Activated CD4-positive, CD25-positive, alpha-beta regulatory T cell (primary cell): Measurements from ENCODE around the gene SBDS.

Experiments
- DNase-seq, 4 experiments: peaks; one replicate each; lab custom pipeline; 2025; lab: John Stamatoyannopoulos, UW

Gene SBDS

GRCh38 chr7:66937940-66938339, 57.4 kb downstream of the SBDS start:
- DNase-seq = no peak
